ENCODE results near the gene TBC1D9B.

TBC1D9B gene

GRCh38 chr5:179906795-179907555 lies 722 bp downstream of the TBC1D9B start:
- DNase-seq, result no peak

- DNase-seq, result no peak
Observed at GRCh38 chr5:179906294-179906794, 1.4 kb downstream of the TBC1D9B start.

GRCh38 chr5:179905161-179905560 lies 2.5 kb downstream of the TBC1D9B start:
- no peak for DNase-seq

- DNase-seq, result no peak
Observed at GRCh38 chr5:179904463-179905160, 3.1 kb downstream of the TBC1D9B start.

DNA sequence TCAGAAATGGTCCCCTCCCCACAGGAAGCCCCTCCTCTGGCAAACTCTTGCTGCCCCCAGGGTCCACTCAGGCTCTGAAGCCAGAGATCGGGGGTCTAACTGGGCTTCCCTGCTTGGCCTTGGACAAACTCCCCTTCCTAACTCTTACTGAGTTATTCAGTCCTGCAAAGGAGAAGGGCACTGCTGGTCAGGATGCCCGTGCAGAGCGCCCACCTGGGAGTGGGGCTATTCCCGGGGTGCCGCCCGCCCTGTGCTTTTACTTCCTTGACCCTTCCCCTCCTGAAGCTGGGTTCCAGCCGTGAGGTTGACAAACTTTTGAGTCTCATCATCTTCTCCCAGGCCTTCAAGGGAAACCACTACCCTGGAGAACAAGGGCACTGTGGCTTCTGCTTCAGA lies 4.9 kb downstream of the TBC1D9B start:
- DNase-seq, result no peak

DNA sequence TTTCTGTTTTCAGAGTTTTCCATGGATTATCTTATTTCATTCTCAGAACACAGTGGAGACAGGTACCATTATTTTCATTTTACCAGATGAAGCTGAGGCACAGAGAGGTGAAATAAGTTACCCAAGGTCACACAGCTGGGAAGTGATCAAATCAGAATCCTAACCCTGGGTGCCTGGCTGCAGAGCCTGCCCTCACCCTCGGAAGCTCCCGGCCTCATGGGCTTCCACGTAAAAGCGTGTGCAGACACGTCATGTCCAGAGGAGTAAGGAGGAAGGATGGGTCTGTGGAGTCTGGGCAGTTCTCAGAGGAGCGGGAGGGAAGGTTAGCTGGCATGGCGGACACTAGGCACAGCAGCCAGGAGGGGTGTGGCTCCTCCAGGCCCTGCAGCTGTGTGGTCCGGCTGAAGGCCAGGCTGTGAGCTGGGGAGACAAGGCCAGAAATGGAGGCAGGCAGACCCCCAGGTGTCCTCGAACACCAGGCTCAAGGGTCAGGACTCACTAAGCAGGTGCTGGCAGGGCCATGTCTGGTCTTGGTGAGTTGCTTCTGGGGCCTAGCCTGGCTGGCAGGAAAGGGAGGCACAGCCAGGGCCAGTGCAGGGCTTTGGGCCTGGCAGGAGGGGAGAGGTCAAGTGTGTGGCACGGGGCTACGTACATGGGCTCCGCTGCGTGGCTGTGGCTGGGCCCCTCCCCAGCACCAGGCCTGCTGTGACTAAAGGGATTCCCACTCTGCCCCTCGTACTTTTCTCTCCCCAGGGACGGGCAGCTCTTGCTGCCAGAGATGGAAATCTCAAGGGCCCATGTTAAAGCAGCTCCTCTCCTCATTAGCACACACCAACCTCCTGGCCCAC lies 5.6 kb downstream of the TBC1D9B start:
- no peak for DNase-seq

- no peak for DNase-seq
Observed at GRCh38 chr5:179901462-179901861, 6.2 kb downstream of the TBC1D9B start.

DNA sequence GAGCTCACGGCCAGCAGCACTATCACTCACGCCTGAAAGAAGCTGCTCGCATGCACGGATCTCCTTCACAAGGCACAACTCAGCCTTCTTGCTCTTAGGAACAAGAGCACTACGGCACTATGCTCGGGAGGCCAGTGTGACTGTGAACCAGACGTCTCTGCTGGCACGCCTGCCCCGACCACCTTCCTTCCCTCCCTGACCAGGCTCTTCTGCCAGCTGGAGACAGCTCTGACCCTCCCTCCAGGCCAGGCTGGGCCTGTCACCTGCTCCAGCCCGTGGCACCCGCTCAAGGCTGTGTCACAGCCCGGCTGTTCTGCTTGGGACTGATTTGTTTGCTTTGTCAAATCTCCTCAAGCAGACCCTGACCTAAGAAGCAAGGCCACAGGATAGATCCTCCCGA lies 7.0 kb downstream of the TBC1D9B start:
- no peak for DNase-seq

GRCh38 chr5:179900206-179900605 lies 7.5 kb downstream of the TBC1D9B start:
- no peak for DNase-seq

- no peak for DNase-seq
Observed at GRCh38 chr5:179895861-179896260, 11.8 kb downstream of the TBC1D9B start.

DNA sequence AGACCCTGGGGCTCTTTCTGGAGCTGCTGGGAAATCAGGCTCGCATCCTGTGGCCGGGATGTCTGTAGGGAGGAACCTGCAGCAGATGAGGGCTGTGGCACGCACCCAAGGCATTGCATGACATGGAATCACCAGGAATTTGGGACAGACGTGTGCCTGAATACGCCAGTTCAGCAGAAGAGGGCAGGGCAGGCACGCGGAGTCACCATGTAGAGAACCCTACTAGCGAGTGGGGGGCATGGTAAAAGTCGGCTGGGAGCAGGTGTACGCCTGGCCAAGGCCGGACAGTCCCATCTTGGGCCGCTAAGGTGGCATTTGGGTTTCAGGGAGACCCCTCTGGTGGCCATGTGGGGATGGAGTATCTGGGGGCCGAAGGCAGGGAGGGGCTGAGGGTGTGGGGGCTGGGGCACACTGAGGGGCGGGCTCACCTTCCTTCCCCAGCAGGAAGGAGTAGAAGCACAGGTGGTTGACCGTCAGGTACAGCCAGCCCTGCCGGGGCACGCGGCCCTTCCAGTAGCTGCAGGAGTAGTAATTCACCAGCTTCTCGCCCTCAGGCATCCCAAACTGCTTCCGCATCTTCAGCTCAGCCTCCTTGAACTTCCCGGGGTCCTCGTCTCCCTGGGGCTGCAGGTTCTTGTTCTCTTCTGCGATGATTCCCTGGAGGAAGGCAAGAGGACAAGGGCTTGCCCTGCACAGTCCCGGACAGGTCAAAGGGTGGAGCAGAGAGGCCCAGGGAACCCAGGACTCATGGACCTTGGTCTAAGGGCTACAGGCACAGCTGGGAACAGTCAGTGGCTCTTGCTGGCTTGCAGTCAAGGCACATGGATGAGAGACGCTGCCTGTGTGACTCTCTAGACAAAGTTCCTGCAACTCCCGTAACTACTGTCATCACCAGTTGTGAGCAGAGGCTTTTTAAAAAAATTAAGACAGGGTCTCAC lies 13.5 kb downstream of the TBC1D9B start:
- DNase-seq, result no peak

DNA sequence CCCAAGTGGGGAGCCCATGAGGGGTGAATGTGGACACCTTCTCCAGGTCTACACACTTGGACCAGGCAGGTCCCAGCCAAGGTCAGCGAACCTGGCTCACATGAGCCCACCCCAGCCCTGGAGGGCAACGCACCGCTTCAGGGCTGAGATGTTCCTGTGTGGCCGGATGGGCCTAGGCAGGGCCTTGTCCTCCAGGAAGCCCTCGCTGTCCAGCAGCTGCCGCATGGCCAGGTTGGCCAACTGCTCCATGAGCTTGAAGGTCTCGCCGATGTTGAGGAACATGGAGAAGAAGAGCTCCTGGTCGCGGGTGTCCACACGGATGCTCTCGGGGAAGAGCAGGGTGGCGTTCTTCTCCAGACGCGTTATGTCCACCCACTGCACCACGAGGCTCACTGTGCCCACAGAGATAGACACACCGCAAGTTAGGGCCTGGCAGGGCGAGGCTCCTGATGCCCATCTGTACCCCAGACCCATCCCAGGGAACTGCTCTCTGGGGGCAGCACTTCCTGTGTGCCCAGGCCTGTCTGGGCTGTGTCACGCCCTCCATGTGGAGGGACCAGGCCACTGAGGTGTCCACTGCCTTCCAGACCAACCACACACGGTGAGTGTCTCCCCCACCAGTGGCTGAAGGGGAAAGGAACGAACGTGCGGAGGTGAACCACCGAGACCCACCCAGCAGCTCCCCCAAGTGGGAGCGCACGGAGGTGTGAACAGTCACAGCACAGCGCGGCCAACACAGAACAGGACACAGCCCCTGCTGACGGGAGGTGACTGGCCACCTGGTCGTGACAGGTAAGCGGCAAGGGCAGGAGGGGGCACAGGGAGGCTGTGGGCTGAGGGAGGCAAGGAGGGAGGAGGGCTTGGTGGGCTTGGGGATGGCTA lies 14.4 kb downstream of the TBC1D9B start:
- DNase-seq, result no peak

DNA sequence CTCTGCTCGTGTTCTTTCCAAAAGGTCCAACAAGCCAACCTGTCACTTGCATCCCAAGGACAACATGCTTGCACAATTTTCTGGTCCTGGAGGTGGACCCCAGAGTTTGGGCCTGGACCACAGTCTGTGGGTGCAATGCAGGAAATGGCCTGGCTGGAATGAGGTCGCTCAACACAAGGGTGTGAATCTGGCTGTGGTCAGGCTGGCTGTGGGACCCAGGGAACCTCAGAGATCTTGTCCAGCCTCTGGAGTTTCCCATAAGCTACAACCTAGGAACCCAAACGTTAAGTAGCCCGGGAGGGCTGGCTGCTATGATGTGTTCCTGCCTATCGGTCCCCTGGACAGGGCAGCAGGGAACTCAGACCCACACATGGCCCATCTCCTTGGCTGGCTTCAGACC lies 15.4 kb downstream of the TBC1D9B start:
- DNase-seq, result no peak

DNA sequence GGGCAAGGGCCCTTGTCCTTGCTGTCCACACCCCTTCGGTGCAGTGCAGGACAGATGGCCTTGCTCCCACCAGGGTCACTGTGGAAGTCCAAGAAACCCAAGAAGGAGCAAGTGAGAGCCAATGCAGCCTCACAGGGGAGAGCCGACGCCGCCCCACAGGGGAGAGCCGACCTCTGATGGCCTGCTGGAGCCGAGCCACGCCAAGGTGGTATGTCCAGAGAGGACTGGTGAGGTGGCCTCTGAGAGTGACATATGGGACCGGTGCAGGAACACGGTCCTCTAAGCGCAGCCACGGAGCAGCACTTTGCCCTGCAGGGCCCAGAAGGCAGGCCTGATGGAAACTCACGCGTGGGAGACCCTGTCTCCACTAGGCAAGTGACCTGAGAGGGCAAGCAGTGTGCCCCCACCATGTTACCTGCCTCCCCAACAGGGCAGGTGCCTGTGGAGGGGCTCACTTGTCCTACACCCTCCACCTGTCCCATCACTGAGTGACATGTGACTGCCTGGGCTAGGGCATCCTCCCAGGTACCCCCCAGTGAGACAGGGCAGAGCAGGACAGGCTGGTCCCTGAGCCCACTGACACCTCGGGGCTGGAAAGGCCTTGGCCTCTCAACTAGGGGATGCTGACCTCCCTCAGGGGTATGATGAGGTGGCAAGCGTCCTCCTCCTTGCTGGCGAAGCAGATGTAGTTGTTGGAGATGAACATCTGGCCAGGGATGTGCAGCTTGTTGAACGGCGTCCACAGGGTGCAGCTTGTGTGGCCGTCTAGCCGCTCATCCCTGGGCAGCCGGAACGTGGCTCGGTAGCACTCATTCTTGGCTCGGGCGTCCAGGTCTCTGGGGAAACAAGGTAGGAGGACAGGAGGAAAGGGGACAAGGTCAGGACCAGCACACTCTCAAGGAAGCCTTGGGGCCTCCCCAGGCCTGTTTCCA lies 16.7 kb downstream of the TBC1D9B start:
- DNase-seq, result no peak

DNA sequence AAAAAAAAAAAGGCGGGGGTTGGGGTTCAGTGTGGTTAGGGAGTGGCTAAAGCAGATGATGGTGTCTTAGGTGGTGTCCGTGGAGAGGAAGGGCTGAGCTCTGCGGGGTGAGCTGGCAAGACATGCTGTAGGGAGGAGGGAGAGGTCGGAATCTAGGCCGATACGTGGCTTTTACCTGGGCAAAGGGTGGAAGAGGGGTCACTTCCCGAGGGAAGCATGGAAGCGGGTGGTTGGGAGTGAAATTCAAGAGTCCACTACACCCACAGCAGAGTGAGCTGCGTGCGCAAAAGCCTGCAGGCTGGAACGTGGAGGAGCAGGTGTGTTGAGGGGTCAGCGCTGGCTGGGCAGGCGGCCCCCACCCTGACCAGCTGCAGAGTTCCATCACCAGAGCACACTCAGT lies 17.8 kb downstream of the TBC1D9B start:
- no peak for DNase-seq

GRCh38 chr5:179887802-179888201 lies 19.9 kb downstream of the TBC1D9B start:
- DNase-seq, result peak; percentile 5

DNA sequence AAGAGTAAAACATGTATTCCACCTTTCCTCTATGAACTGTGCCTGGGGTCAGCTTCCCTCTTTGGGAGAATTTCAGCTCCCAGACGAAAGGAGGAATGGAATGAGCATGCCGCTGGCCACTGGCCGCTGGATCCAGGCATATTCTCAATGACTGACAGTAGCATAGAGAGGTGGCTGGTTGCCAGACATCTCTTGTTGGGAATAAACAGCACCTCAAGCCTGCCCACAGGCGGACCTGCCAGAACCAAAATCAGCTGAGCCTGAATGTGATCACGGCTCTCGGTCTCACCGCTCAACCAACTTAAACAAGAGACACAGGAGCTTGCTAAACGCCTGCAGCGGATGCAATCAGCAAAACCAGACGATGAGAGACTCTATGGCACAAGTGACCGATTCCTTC lies 20.6 kb downstream of the TBC1D9B start:
- DNase-seq, result peak; percentile 3

- peak; percentile 2 for DNase-seq
Observed at GRCh38 chr5:179886190-179886911, 21.3 kb downstream of the TBC1D9B start.

GRCh38 chr5:179885491-179886090 lies 22.1 kb downstream of the TBC1D9B start:
- peak; percentile 3 for DNase-seq

Data from left hindlimb (tissue), 1 donor.